Hypothalamus (tissue), 51 donors: Measurements from ENCODE around the gene CRYZL1.
"Not testable (repeated sequence)": the region's sequence is repeated elsewhere in the genome, so short reads cannot be mapped to it uniquely, and the experiment has no call there.

Source experiments
- DNase-seq, 51 donors: peaks; one replicate each; lab custom pipeline; 2025; lab: John Stamatoyannopoulos, UW

CRYZL1 gene

DNA sequence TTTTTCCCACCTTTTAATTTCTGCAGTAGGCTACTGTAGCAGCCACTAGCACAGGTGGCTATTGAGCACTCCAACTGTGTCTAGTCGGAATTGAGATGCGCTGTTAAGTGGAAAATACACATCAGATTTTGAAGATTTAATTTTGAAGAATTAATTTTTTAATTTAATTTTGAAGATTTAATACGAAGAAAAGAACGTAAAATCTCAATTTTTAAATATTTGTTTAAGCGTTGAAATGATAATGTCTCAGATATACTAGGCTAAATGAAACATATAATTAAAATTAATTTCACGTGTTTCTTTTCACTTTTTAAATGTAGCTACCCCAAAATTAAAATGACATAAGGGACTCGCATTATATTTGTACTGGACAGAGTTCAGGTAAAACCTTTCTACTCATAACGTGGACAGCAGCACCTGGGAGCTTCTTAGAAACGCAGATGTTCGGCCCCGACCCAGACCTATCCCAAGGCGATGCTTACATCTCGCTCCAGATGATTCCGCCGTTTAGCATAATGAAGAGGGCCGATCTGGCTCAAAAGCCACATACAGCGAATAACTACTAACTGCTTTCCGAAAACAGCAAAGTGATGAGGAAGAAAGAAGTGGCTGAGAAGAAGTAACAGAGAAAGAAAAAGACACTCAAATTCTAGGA, 717 bp downstream of the CRYZL1 start:
- peak in 2 of 51 donors; percentile 3 to 23 for DNase-seq

GRCh38 chr21:33634254-33634653, 7.3 kb downstream of the CRYZL1 start:
- DNase-seq = no peak

DNA sequence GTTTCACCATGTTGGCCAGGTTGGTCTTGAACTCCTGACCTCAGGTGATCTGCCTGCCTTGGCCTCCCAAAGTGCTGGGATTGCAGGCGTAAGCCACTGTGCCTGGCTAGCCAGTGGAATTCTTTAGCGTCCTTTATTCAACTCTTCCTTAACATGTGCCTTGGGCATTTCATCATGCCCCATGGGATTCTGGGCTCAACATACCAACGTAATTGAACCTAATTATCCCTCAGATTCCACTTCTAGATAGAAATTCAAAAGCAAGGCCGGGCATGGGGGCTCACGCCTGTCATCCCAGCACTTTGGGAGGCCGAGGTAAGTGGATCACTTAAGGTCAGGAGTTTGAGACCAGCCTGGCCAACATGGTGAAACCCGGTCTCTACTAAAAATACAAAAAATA, 15.4 kb downstream of the CRYZL1 start:
- not testable (repeated sequence) for DNase-seq

DNA sequence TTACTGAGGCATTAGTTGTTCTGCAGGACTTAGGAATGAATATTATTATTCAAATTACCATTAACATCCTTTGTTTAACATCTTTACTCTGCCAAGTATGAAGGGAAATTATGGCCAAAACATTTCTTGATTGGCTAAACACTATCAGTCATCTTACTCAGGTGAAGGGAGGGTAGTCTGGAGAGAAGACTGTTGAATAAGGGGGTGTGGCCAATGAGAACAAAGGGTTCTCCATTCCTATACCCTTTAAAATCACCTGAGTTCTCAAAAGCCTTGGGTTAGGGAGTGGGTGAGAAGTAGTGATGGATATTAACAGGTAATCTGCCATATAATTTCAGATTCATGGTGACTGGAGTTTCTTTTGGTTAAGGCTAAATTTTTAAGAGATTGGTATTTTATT, 19.3 kb downstream of the CRYZL1 start:
- DNase-seq = no peak

DNA sequence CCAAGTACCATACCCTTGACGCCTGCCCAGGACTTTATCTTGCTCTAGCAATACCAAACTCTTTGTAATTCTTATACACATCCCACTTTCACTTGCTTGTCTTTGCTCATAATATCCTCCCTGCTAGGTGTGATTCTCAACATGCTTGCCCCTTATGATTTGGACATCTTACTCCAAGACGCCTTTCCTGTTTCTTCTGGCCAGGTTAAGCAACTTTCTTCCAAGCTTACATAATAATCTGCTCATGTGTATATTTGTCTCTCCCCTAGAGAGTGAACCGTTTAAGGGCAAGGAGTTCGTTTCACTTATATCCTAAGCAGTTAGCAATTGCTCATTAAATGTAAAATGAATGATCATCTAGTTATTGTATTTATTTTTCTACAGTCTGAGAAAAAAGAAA, 21.8 kb downstream of the CRYZL1 start:
- no peak for DNase-seq

DNA sequence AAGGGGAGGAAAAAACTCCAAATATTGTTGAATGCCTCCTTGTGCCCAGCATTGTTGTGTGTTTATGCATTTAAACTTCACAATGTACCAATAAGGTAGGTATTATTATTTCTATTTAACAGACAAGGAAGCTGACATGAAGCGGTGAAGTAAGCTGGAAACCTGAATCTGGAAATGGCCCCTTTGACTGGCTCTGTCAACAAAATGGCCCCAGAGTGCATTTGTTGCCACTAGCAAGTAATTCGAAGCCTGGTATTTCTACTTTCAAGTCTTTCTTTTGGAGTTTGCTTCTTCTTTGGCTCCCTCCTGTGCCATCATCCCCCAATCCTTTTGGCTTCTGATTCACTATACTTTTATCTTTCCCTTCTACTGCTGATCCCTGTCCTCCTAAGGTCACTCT, 23.1 kb downstream of the CRYZL1 start:
- DNase-seq = no peak

- DNase-seq = not testable (repeated sequence)
Measured at GRCh38 chr21:33617565-33617964, 24.0 kb downstream of the CRYZL1 start.

GRCh38 chr21:33611006-33611744, 30.4 kb downstream of the CRYZL1 start:
- no peak for DNase-seq

DNA sequence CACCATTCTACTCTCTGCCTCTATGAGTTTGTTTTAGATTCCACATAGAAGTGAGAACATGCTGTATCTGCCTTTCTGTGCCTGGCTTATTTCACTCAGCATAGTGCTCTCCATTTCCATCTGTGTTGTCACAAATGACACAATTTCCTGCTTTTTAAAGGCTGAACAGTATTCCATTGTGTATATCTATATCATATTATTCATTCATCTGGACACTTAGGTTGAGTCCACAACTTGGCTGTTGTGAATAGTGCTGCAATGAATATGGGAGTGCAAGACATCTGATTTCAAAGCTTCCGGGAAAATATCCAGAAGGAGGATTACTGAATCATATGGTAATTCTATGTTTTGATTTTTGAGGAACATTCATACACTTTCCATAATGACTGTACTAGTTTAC, 33.0 kb downstream of the CRYZL1 start:
- DNase-seq = no peak

DNA sequence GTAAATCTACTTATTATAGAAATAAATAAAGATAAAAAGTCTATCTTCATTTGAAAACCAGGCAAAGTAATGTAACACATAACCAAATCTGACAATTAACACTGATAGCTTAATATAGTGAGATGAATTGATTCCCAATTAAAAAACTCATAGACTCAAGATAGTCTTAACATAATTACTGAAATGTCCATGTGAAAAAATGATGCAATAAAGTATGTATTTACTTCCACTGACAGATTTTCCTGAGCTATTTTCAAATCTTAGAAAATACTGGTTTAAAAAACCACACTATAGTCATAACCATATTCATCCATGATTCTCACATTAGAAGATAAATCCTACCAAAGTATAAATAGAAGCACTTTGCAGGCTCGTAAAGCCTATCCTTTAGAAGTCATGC, 43.5 kb downstream of the CRYZL1 start:
- no peak for DNase-seq

DNA sequence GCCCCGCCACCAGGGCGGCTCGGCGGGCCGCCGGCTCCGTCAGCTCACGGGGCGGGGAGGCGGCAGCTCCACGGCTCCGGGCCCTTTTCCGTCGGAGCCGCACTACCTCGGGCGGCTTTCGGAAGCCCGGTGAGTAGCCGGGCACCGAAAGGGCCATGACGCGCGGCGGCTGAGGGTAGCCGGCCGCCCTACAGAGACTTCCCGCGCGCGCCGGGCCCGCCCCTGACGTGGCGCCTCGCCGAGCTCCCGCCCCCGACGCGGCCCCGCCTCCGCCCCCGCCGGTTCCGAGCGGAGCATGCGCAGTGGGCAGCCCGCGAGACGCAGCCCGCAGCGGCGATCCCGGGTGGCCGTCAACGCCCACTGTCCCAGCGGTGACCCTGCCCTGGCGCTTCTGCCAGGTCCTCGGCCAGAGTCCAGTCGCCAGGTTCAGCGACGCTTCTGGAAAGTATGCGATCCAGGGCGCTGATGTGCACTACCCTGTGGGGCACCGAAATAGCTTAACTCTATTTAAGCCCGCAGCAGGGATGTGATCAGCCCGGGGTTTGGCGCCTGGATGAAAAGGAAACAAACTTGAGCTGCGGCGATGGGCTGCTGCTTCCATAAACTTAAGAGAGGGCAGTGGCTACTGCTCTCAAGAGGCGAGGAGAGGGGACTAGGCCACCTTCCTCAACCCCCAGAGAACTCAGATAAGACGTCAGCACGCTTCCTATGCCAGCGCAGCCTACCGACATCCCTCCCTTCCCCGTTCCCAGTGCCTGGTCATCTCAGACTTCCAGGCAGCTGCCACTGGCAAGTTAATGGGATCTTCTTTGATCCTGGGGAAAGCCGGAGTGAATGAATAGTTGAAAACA, 52.8 kb downstream of the CRYZL1 start, which contains the start of gene DONSON:
Gene DONSON, minus strand, starts transcription at position 200 of the 851 bp plus-strand sequence. Its CDS starts 43 bp downstream, at position 157.
- peak; percentile 40 to 93 (median 79) for DNase-seq

DNA sequence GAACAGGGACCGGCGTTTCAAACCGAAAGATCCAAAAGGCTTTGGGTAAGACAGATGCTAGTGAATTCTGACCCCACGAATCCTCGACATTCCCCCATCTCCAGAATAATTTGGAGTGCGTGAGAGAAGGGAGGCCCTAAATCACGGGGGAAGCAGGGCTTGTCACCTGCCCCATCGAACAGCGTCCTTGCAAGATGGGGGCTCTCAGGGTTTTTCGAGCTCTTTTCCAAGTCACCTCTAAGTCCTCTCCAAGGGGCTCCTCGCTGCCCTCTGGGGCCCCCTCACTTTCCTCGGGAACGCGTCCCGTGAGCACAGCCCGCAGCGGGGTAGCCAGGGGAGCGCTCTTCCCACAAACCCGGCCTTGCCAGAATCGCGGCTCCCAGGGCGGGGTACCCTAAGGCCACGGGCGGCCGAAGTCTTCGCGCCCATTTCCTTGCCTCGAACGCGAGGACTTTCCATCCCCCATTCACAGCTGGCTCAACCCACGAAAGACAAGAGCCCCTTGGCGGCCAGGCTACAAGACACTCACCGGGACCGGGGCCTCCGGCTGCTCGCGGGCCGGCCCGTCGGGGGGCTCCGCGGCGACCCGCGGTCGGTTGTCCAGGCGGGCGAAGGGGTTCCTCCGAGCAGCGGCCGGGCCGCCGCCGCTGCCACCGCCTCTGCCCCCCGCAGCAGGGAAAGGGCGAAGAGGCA, 53.6 kb downstream of the CRYZL1 start:
- DNase-seq = peak in 21 of 51 donors; percentile 4 to 52 (median 34)

GRCh38 chr21:33586927-33587326, 54.6 kb downstream of the CRYZL1 start:
- no peak for DNase-seq

DNA sequence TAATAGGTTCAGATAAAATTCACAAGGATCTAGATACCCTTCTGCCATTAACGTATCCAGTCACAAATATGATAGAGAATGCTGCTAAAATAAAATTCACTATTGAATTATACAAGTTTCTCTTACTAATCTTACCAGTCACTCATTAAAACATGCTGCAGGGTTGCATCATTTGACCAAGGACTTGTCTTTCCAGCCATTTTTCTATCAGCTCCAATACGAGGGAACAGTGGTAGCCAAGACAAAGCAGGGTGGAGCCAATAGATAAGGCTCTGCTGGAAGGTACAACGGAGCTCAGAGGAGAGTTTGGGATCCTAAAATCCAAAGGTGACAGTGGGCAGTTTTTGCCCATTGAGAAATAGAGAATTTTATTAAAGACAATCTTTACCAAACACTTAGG, 57.1 kb downstream of the CRYZL1 start:
- no peak for DNase-seq

DNA sequence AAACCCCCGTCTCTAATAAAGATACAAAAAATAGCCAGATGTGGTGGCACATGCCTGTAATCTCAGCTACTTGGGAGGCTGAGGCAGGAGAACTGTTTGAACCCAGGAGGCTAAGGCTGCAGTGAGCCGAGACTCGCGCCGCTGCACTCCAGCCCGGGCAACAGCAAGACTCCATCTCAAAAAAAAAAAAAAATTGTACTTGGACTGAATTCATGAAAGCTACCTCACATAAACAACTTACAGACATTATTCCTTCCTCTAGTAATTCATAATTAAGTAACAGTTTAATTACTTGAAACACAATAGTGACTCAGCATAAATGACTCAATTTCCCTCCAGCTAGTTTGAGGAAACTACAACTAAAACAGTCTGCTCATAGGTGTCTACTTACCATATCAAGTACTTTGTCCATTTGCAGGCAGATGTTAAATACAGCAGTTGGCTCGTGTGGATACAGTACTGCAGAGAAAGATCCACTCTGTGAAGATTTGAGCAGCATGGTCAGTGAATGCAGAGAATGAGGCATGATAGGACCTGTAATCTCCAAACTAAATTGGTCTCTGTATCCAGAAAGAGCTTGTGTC, 62.5 kb downstream of the CRYZL1 start:
- DNase-seq = no peak

DNA sequence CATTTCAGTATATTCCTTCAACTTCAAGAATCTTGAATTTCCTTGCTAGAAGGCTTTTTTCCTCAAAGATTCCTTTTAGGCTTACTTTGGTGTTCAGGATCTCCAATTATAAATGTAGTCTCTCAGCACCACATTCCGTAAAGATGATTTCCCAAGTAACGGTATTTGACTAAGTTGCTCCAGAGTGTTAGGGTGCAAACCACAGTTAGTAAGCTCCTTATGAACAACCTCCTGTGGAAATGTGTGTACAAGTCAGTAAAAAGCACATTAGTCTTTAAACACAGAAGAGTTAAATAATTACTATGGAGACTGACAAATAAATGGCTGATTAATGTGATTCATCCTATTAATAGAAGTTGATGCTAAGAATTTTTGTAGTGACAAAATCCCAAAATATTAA, 63.3 kb downstream of the CRYZL1 start:
- DNase-seq = no peak

DNA sequence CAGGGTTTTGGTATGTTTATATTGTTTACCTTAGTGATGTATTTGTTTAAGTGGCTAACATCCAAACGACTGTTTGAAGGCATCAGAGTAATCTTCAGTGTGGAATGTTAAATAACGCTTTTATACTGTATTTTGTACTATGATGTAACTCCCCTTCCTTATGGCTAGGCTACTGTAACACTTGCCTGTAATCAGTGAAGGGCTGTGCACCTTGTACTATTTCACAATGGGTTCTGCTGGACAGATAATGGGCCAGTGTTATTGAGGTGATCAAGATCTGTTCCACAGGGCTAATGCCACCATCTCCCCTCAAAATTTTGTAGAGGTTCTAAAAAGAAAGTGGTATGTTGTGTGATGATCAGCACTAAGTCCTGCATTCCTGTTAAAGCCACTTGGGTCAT, 64.8 kb downstream of the CRYZL1 start:
- not testable (repeated sequence) for DNase-seq

DNA sequence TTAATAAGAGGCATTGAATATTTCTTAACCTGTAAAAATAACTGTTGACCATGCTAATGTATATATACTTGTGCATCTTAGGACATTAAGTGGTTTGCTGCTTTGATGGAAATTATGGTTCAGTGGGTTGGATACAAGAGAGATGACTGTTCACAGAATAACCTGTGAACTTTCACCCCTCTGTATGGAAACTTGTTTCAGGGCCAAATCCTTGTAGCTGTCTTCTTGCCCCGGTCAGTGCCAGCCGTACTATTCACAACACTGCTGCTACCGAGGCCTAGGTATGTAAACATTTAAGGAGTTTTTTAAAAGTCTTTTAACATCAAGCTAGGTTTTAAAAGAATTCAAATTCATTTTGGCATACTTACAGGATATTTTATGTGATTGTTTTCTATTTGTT, 69.2 kb downstream of the CRYZL1 start:
- DNase-seq = no peak

DNA sequence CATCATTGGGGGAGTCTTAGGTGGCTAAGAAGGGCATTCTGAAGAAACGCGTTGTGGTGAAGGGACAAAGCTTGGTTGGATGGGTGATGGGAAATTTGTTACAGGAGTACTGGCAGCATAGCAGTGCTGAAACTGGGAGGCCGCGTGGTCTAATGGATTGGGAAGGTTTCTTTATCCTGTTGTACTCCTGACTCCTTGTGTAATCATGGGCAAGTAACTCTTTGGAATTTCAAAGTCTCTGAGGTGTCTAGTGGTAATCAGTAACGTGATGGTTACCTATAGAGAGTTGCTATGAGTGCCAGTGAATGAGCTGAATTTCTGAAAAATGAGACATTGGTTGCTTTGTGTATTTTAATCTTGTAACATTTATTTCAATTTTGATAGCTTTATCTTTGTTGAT, 71.5 kb downstream of the CRYZL1 start:
- no peak for DNase-seq

DNA sequence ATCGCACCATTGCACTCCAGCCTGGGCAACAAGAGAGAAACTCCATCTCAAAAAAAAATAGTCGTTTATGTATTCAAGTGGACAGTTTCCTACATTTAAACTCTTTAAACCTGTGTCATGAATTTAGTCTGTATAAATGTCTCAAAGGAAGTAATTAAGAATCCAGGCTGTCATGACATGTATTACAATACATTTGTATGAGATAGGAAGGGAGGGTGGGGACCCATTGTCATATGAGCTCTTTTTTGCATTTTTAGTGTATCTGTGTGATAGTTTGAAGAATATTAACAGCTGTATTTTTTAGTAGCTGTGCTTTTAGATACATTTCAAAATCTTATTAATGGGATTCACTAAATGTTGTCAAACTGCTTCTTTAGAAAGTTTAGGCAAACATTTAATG, 73.1 kb downstream of the CRYZL1 start:
- no peak for DNase-seq
